IPS-NIHi7 (cell line): Measurements from ENCODE around the gene YWHAQ.

Source experiments
- DNase-seq: peaks from one replicate; pipeline ENCODE4 v3.0.0; 2012; ENCODE audit warnings: mixed read lengths; ENCODE audit errors: extremely low spot score

The YWHAQ gene

GRCh38 chr2:9630736-9631552 is at the start of gene YWHAQ:
Gene YWHAQ, minus strand, starts transcription at chr2:9630997. Its CDS starts 545 bp downstream, at chr2:9630452.
- DNase-seq: peak; percentile 100

GRCh38 chr2:9680082-9680481 is 49.3 kb upstream of the YWHAQ start:
- DNase-seq: no peak

GRCh38 chr2:9679218-9679617 is 48.4 kb upstream of the YWHAQ start:
- DNase-seq: no peak

GRCh38 chr2:9678544-9678943 is 47.7 kb upstream of the YWHAQ start:
- no peak for DNase-seq

- DNase-seq: peak; percentile 43
Measured at GRCh38 chr2:9675415-9676351, 44.9 kb upstream of the YWHAQ start.

GRCh38 chr2:9674891-9675414 is 44.2 kb upstream of the YWHAQ start:
- DNase-seq: no peak

GRCh38 chr2:9673914-9674481 is 43.2 kb upstream of the YWHAQ start:
- no peak for DNase-seq

GRCh38 chr2:9668687-9669345 is 38.0 kb upstream of the YWHAQ start:
- DNase-seq: no peak

GRCh38 chr2:9667826-9668225 is 37.0 kb upstream of the YWHAQ start:
- DNase-seq: no peak

GRCh38 chr2:9666306-9666705 is 35.5 kb upstream of the YWHAQ start:
- no peak for DNase-seq

GRCh38 chr2:9665898-9666297 is 35.1 kb upstream of the YWHAQ start:
- no peak for DNase-seq

GRCh38 chr2:9664365-9664764 is 33.6 kb upstream of the YWHAQ start:
- no peak for DNase-seq

- DNase-seq: no peak
Measured at GRCh38 chr2:9663008-9663879, 32.4 kb upstream of the YWHAQ start.

- no peak for DNase-seq
Measured at GRCh38 chr2:9661261-9661660, 30.5 kb upstream of the YWHAQ start.

- DNase-seq: no peak
Measured at GRCh38 chr2:9660781-9661180, 30.0 kb upstream of the YWHAQ start.

GRCh38 chr2:9660154-9660553 is 29.4 kb upstream of the YWHAQ start:
- no peak for DNase-seq

- DNase-seq: no peak
Measured at GRCh38 chr2:9658972-9659371, 28.2 kb upstream of the YWHAQ start.

GRCh38 chr2:9657731-9658130 is 26.9 kb upstream of the YWHAQ start:
- DNase-seq: no peak

- no peak for DNase-seq
Measured at GRCh38 chr2:9657083-9657482, 26.3 kb upstream of the YWHAQ start.

- DNase-seq: peak; percentile 70
Measured at GRCh38 chr2:9656270-9656766, 25.5 kb upstream of the YWHAQ start.
